ENCODE results near the gene ATP12A. TPM values are rescaled to one million over a fixed set of nuclear protein-coding genes. Genes with fewer than 3 reads are reported as not detected.

ATP12A gene
- total RNA-seq = not detected
- long read RNA-seq = 0 reads

DNA sequence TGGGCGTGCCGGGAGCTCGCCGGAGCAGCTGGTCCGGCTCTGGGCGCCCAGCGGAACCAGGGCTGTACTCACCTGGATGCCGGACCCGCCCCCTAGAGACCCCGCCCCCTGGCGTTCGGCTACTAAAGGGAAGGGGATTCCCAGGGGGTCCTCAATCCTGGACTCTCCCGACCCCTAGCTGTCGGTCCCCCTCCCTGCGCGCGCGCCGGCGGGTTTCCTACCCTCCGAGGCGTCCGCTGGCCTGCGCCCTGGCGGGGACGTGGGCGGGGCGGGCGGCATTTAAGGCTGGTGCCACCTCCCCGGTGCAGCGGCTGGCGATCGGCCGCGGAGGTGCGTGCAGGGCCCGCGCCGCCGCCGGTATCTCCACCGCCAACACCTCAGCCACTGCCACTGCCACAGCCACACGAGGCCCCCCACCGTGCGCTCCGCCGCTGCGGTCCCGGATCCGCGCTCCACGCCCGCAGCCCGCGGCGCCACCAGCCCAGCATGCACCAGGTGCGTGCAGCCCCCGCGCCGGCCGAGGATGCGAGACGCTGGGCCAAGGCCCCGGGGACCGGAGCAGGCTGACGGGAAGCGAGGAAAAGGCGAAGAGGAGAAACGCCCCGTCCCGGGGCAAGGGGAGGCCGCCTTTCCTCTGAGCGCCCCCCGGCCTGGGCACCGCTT is at the start of gene ATP12A:
ATP12A (plus strand) TSS at position 151 of the 663 bp plus-strand sequence; CDS start at position 487, 336 bp downstream.
- Histone ChIP-seq H3K36me3 (no peaks in the 10 kb centered on the region), H3K9me3 (replicated peaks) (no peaks in the 10 kb centered on the region), H3K4me3 (peak within 1 kb of the TSS; percentile 58), H3K27ac (replicated peaks) (no peak within 1 kb of the TSS), H3K4me1 (peaks cover 27% of the 10 kb centered on the region), H3K27me3 (ENCODE audit: low read depth) (peaks cover 56% of the 10 kb centered on the region)
- no peak for DNase-seq
- intact Hi-C loops (cut with micrococcal nuclease) = no loop called here
- TF ChIP-seq, protein P1, sequence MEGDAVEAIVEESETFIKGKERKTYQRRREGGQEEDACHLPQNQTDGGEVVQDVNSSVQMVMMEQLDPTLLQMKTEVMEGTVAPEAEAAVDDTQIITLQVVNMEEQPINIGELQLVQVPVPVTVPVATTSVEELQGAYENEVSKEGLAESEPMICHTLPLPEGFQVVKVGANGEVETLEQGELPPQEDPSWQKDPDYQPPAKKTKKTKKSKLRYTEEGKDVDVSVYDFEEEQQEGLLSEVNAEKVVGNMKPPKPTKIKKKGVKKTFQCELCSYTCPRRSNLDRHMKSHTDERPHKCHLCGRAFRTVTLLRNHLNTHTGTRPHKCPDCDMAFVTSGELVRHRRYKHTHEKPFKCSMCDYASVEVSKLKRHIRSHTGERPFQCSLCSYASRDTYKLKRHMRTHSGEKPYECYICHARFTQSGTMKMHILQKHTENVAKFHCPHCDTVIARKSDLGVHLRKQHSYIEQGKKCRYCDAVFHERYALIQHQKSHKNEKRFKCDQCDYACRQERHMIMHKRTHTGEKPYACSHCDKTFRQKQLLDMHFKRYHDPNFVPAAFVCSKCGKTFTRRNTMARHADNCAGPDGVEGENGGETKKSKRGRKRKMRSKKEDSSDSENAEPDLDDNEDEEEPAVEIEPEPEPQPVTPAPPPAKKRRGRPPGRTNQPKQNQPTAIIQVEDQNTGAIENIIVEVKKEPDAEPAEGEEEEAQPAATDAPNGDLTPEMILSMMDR (IDR thresholded peaks at IDR 0.05; ENCODE audit: borderline replicate concordance) = no peak

DNA sequence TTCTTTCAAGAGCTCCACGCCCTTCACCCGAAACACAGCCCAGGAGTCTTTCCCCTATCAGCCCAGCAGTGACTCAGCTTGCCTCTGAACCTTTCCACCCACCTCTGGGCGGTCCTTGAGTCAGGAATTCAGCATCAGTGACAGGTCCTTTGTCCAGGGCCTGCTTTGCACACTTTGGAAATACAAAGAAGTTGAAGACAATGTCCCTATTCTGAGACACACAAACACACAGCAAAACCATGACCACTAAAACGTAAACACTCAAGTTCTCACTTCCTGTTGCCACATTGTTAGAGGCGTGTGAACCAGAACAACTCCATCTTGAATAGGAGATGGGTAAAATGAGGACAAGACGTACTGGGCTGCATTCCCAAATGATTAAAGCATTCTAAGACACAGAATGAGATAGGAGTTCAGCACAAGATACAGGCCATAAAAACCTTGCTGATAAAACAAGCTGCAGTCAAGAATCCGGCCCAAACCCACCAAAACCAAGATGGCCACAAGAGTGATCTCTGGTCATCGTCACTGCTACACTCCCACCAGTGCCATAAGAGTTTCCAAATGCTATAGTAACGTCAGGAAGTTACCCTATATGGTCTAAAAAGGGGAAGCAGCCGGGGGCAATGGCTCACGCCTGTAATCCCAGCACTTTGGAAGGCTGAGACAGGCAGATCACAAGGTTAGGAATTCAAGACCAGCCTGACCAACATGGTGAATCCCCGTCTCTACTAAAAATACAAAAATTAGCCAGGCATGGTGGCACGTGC is 49.2 kb upstream of the ATP12A start:
- H3K4me3 ChIP-seq = no peak overlapping the region
- no peaks in the 10 kb centered on the region for H3K36me3 ChIP-seq
- TF ChIP-seq, protein P1 (IDR thresholded peaks at IDR 0.05; ENCODE audit: borderline replicate concordance) = no peak
- no peak for DNase-seq
- no peaks in the 10 kb centered on the region for H3K4me1 ChIP-seq
- H3K27ac ChIP-seq (replicated peaks) = no peak overlapping the region
- H3K27me3 ChIP-seq (ENCODE audit: low read depth) = no peaks in the 10 kb centered on the region
- no peaks in the 10 kb centered on the region for H3K9me3 ChIP-seq (replicated peaks)
- intact Hi-C loops (cut with micrococcal nuclease) = no loop called here

DNA sequence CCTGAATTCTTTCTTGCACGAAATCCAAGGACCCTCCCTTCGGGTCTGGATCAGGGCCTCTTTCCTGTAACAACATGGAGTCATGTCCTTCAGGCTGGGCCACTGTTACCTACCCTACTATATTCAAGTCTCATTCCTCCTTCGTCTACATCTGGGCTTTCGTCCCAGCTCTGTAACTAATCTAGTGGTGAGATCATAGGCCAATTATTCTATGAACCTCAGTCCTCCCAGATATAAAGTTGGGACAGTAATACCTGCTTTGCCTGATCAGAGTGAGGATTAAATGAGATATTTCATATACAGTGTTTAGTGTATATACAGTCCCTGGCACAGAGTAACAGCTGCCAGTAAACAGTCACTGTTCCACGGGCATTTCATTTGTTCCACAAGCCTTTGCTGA is 48.3 kb upstream of the ATP12A start:
- no peaks in the 10 kb centered on the region for H3K4me1 ChIP-seq
- no peaks in the 10 kb centered on the region for H3K9me3 ChIP-seq (replicated peaks)
- intact Hi-C loops (cut with micrococcal nuclease) = no loop called here
- no peak overlapping the region for H3K27ac ChIP-seq (replicated peaks)
- H3K4me3 ChIP-seq = no peak overlapping the region
- no peak for DNase-seq
- H3K27me3 ChIP-seq (ENCODE audit: low read depth) = no peaks in the 10 kb centered on the region
- TF ChIP-seq, protein P1 (IDR thresholded peaks at IDR 0.05; ENCODE audit: borderline replicate concordance) = no peak
- H3K36me3 ChIP-seq = no peaks in the 10 kb centered on the region

DNA sequence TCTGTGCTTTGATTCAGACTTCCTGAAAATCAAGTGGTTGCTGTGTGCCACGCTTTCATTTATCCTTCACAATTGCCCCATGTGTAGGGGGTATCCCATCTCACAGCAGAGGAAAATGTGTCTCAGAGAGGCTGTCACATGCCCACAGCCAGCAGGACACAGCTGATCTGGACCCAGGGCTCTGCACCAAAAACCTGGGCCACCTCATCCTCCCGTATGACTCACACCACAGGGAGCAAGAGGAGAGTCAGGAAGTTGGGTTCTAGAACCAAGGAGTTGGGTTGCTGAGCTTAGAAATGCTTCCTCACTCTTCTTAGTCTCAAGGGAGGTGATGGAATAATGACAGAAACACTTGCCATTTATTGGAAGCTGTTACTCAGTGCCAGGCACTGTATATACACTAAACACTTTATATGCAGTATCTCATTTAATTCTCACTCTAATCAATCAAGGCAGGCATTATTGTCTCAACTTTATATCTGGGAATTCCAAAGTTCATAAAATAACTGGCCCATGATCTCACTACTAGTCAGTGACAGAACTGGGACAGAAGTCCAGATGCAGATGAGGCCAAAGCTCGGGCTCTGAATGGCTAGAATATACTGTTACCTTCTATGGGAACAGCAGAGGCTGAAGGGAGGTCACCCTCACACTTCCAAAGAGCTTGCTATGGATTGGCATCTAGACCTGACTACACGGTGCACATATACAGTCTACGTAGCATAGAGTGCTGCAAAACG is 47.7 kb upstream of the ATP12A start:
- intact Hi-C loops (cut with micrococcal nuclease) = no loop called here
- Histone ChIP-seq H3K27ac (replicated peaks) (no peak overlapping the region), H3K36me3 (no peaks in the 10 kb centered on the region), H3K9me3 (replicated peaks) (no peaks in the 10 kb centered on the region), H3K4me3 (no peak overlapping the region), H3K27me3 (ENCODE audit: low read depth) (peaks cover 1% of the 10 kb centered on the region), H3K4me1 (no peaks in the 10 kb centered on the region)
- TF ChIP-seq, protein P1 (IDR thresholded peaks at IDR 0.05; ENCODE audit: borderline replicate concordance) = no peak
- no peak for DNase-seq

DNA sequence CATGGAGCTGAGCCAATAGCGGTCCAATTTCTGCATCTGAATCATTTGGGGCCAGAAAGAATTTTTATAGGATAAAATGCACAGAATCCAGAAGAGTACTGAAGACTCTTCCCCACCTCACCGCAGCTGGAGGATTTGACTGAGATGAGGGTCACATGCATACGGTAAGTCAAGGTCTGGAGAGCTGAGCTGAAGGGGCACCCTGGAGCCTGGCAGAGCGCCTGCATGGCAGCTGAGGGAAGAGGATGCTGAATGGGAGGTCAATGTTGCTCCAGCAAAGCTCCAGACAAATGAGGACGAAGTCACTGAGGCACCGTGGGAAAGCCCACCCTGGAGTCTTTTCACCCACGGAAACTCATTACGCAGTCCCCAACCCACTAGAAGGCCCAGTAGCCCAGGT is 43.4 kb upstream of the ATP12A start:
- DNase-seq = no peak
- H3K27ac ChIP-seq (replicated peaks) = no peak overlapping the region
- no peak overlapping the region for H3K4me3 ChIP-seq
- H3K27me3 ChIP-seq (ENCODE audit: low read depth) = peaks cover 22% of the 10 kb centered on the region
- TF ChIP-seq, protein P1 (IDR thresholded peaks at IDR 0.05; ENCODE audit: borderline replicate concordance) = no peak
- intact Hi-C loops (cut with micrococcal nuclease) = no loop called here
- no peaks in the 10 kb centered on the region for H3K9me3 ChIP-seq (replicated peaks)
- H3K36me3 ChIP-seq = no peaks in the 10 kb centered on the region
- no peaks in the 10 kb centered on the region for H3K4me1 ChIP-seq

Data from left ventricle myocardium inferior (tissue), 1 donor.